ENCODE data around the gene MYLK4. TPM values are rescaled to one million over a fixed set of nuclear protein-coding genes. Genes with fewer than 3 reads are reported as not detected.

Gene MYLK4
- total and polyA plus RNA-seq, 2 donors (not counting 3 experiments of a cell fraction or from before 2014, with no cell fraction given) = 0.41 to 0.62 TPM

DNA sequence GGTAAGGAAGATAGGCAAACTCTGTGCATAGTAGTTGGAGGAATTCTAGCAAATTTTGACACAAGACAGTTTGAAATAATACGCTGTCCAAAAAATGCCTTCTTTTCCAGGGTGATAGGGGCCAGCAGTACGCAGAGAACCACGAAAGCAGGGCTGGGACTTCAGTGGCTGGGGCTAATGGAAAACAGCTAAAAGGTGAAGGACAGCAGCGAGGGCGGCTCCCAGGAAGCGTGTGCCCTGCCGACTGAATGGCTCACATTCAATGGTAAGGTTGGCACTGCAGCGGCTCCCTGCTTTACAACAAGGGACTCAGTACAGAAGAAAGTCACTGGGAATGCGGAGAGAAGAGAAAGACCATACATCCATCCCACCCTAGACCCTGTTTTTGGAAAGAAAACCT, 131.1 kb downstream of the MYLK4 start:
- Histone ChIP-seq H3K36me3 (ENCODE audit: control insufficient read depth in 2 of 2, extremely low read depth in 1 of 2, insufficient read depth in 2 of 2, low read length in 2 of 2) (no peaks in the 10 kb centered on the region), H3K4me1 (ENCODE audit: control insufficient read depth, extremely low read depth, insufficient read depth, low read length) (peaks cover 8% of the 10 kb centered on the region), H3K27me3 (ENCODE audit: control insufficient read depth in 2 of 2, insufficient read depth in 2 of 2, low read length in 2 of 2) (no peaks in the 10 kb centered on the region), H3K27ac (ENCODE audit: insufficient read depth, low read depth, low read length) (no peak overlapping the region), H4K20me1 (replicated peaks; ENCODE audit: control insufficient read depth, extremely low read depth, insufficient read depth, low read length) (no peaks in the 10 kb centered on the region), H3K4me3 (replicated peaks in 1 of 3; ENCODE audit: insufficient read depth in 1 of 3, low read depth in 1 of 3, low read length in 3 of 3) (no peak overlapping the region), H3K9me1 (replicated peaks; ENCODE audit: control insufficient read depth, extremely low read depth, insufficient read depth, low read length) (no peaks in the 10 kb centered on the region), H2AFZ (ENCODE audit: low read depth, low read length) (no peak overlapping the region), H3K4me2 (ENCODE audit: insufficient read depth, low read length) (no peak overlapping the region), H3K9me3 (replicated peaks; ENCODE audit: control insufficient read depth, insufficient read depth, low read length) (no peaks in the 10 kb centered on the region), H3K9ac (replicated peaks; ENCODE audit: extremely low read depth, insufficient read depth, low read length) (no peak overlapping the region), H3K79me2 (ENCODE audit: control insufficient read depth, insufficient read depth, low read length) (no peaks in the 10 kb centered on the region)
- DNase-seq (ENCODE audit: low read depth, low spot score) (no peak), FAIRE-seq (no peak)
- BruUV-seq (replicated peaks) = no TSS peak
- dilution Hi-C loops (cut with MboI; ENCODE audit: extremely low pct_ligation_motif_present, low sequenced_read_pairs) (loop anchor here (25.0 kb wide), 1 partner anchor 157 kb away; no protein-coding TSS in a partner anchor), intact Hi-C loops (cut with micrococcal nuclease) (no loop called here)
- POLR2A ChIA-PET = no interaction called here
- CTCF ChIA-PET = interaction anchor here (1.0 kb wide), 1 partner anchor 41 kb away, joined by 3 read pairs; no protein-coding TSS in a partner anchor
- TF ChIP-seq POLR2A (IDR thresholded peaks at IDR 0.05; ENCODE audit: low read depth, low read length) = no peak
- TF ChIP-seq EZH2 (IDR thresholded peaks at IDR 0.05; ENCODE audit: borderline replicate concordance, low read depth, low read length, severe bottlenecking) = no peak
- TF ChIP-seq GATA2 (IDR thresholded peaks at IDR 0.05; ENCODE audit: insufficient read depth, insufficient read length, low read depth, low read length) = no peak
- TF ChIP-seq POLR2AphosphoS5 (IDR thresholded peaks at IDR 0.05; ENCODE audit: insufficient read depth, low read depth, low read length) = no peak
- no peak for TF ChIP-seq JUN (IDR thresholded peaks at IDR 0.05; ENCODE audit: borderline replicate concordance, insufficient read depth, insufficient read length, low read depth)
- TF ChIP-seq, protein P1, sequence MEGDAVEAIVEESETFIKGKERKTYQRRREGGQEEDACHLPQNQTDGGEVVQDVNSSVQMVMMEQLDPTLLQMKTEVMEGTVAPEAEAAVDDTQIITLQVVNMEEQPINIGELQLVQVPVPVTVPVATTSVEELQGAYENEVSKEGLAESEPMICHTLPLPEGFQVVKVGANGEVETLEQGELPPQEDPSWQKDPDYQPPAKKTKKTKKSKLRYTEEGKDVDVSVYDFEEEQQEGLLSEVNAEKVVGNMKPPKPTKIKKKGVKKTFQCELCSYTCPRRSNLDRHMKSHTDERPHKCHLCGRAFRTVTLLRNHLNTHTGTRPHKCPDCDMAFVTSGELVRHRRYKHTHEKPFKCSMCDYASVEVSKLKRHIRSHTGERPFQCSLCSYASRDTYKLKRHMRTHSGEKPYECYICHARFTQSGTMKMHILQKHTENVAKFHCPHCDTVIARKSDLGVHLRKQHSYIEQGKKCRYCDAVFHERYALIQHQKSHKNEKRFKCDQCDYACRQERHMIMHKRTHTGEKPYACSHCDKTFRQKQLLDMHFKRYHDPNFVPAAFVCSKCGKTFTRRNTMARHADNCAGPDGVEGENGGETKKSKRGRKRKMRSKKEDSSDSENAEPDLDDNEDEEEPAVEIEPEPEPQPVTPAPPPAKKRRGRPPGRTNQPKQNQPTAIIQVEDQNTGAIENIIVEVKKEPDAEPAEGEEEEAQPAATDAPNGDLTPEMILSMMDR (IDR thresholded peaks at IDR 0.05; ENCODE audit: extremely low read depth in 1 of 2, insufficient read depth in 1 of 2, low read depth in 1 of 2, low read length in 2 of 2) = no peak
- TF ChIP-seq, protein P2, sequence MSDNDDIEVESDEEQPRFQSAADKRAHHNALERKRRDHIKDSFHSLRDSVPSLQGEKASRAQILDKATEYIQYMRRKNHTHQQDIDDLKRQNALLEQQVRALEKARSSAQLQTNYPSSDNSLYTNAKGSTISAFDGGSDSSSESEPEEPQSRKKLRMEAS (IDR thresholded peaks at IDR 0.05; ENCODE audit: insufficient read depth, insufficient read length) = no peak
